ENCODE results near the gene ZCCHC12.

The ZCCHC12 gene

DNA sequence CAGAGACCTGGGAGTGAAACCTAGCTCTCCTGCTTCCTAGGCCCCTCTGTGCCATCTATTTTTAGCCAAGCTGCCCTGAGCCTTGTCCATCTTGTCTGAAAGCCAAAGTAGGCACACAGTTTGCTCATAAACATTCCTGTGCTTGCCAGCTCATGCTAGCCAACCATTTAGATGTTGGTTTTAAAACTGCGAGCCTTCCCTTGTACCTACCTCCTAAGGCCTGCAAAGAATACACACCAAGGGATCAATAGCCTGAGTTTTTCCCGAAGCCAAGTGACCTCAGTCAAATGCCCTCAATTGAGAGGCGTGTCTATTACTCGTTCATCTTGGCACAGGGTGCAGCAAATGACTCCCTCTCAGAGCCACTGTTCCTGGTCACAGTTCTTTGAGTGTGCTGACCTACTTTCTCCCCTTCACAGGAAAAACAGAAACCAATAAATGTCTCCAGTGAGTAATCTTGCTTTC is 48.5 kb downstream of the ZCCHC12 start:
- no peak for DNase-seq

Measured in 8988T (cell line).